Measurements from ENCODE around the gene MSANTD1.

The MSANTD1 gene

GRCh38 chr4:3304831-3305609 lies 56.1 kb downstream of the MSANTD1 start:
- DNase-seq: peak; percentile 31

- no peak for DNase-seq
Measured at GRCh38 chr4:3305610-3306371, 56.8 kb downstream of the MSANTD1 start.
